HepG2 (cell line): ENCODE results near the gene PTPA. TPM values are rescaled to one million over a fixed set of nuclear protein-coding genes. Genes with fewer than 3 reads are reported as not detected.
A peak's percentile ranks its signal among the peaks of the same experiment; 100 is the strongest.

ENCODE experiments used
- ATAC-seq: fragments of 200-7000 bp; cut with Tn5 transposase; 3 replicates; pipeline ENCODE4 v1.9.1; 2020; ENCODE audit warnings: mild to moderate bottlenecking, moderate library complexity
- BruUV-seq: library from RNA; stranded (reverse); fragments of 400-500 nt; replicated peaks from 2 replicates; lab custom pipeline; 2021; lab: Mats Ljungman, UMichigan
- CTCF ChIA-PET: fragments of 300-600 bp; formaldehyde crosslinking; extraction: SDS; loops from one replicate; lab custom pipeline; 2021; ENCODE audit warnings: low total read pairs, inconsistent platforms, low intra/inter-chr PET ratio; lab: Yijun Ruan, JAX
- POLR2A ChIA-PET: fragments of 350-600 bp; sonication (Branson Sonifier 250); formaldehyde crosslinking; loops from one replicate; lab custom pipeline; 2020; ENCODE audit warnings: antibody characterized with exemption, inconsistent platforms; lab: Yijun Ruan, JAX
- DNase-seq: peaks from one replicate; pipeline ENCODE4 v3.0.0-alpha.2; 2015; ENCODE audit warnings: low spot score
- FAIRE-seq: peaks from 3 replicates; lab custom pipeline; 2011; peaks lifted over from hg19 to GRCh38; lab: Jason Lieb, UNC
- H2AFZ ChIP-seq: one replicate; pipeline ENCODE4 v1.6.1; 2011; ENCODE audit warnings: low read length, inconsistent platforms
- H3K27ac ChIP-seq: fragments of 300-600 bp; 3 replicates; pipeline ENCODE4 v1.8.0; 2011; ENCODE audit warnings: mixed run types, mild to moderate bottlenecking, mixed read lengths, low read length, inconsistent platforms; ENCODE audit not compliant: insufficient read depth; ENCODE audit errors: extremely low read length
- H3K27me3 ChIP-seq, 2 experiments: fragments of 200-600 bp in 1 of 2; 2 replicates in 1 of 2; 3 replicates in 1 of 2; pipeline versions ENCODE4 v1.6.0 to v1.8.0; 2011; ENCODE audit warnings: low read length in 2 of 2, mild to moderate bottlenecking in 2 of 2, moderate library complexity in 2 of 2, inconsistent platforms in 1 of 2; ENCODE audit not compliant: insufficient read depth in 2 of 2, control insufficient read depth in 1 of 2
- H3K36me3 ChIP-seq, 2 experiments: fragments of 200-600 bp in 1 of 2; replicated peaks in 1 of 2; 2 replicates in 1 of 2; 3 replicates in 1 of 2; pipeline versions ENCODE4 v1.5.1 to v1.8.0; 2011; ENCODE audit warnings: low read length in 2 of 2, inconsistent platforms in 1 of 2; ENCODE audit not compliant: insufficient read depth in 2 of 2, control insufficient read depth in 1 of 2
- H3K4me1 ChIP-seq: 2 replicates; pipeline ENCODE4 v1.5.1; 2012; ENCODE audit warnings: low read length, inconsistent platforms; ENCODE audit not compliant: insufficient read depth
- H3K4me2 ChIP-seq: 2 replicates; pipeline ENCODE4 v1.6.0; 2011; ENCODE audit warnings: low read depth, low read length, inconsistent platforms
- H3K4me3 ChIP-seq, 3 experiments: fragments of 200-600 bp in 1 of 3; sonication (generic), shearing (Covaris generic) in 1 of 3; replicated peaks in 1 of 3; 2 replicates each; pipeline ENCODE4 v1.5.1; 2011 to 2016; ENCODE audit warnings: low read length in 3 of 3, inconsistent platforms in 2 of 3, low read depth in 2 of 3, mild to moderate bottlenecking in 2 of 3, control low read depth in 1 of 3, mixed read lengths in 1 of 3; ENCODE audit not compliant: insufficient read depth in 1 of 3
- H3K79me2 ChIP-seq: one replicate; pipeline ENCODE4 v1.6.1; 2011; ENCODE audit warnings: low read length, inconsistent platforms; ENCODE audit not compliant: insufficient read depth
- H3K9ac ChIP-seq: 2 replicates; pipeline ENCODE4 v1.6.0; 2011; ENCODE audit warnings: mild to moderate bottlenecking, low read depth, low read length, inconsistent platforms; ENCODE audit not compliant: insufficient read depth
- H3K9me3 ChIP-seq: 2 replicates; pipeline ENCODE4 v1.5.1; 2012; ENCODE audit warnings: mild to moderate bottlenecking, low read length
- H4K20me1 ChIP-seq: 2 replicates; pipeline ENCODE4 v1.6.0; 2011; ENCODE audit warnings: inconsistent platforms, mild to moderate bottlenecking, low read length, moderate library complexity; ENCODE audit not compliant: insufficient read depth
- EZH2 ChIP-seq: conservative IDR thresholded peaks from 2 replicates; pipeline ENCODE4 v1.6.1; 2012; ENCODE audit warnings: mild to moderate bottlenecking, low read depth, low read length, moderate library complexity
- HNRNPUL1 ChIP-seq: fragments of 200-400 bp; formaldehyde crosslinking; IDR thresholded peaks from 2 replicates; pipeline ENCODE4 v1.6.1; 2017; ENCODE audit warnings: low read depth, mild to moderate bottlenecking, low read length, moderate library complexity
- IRF9 ChIP-seq: sonication (generic); formaldehyde crosslinking; IDR thresholded peaks from 2 replicates; pipeline ENCODE4 v1.8.0; 2022; ENCODE audit warnings: missing genetic modification reagents, mild to moderate bottlenecking, borderline replicate concordance
- KDM6A ChIP-seq: IDR thresholded peaks from 2 replicates; pipeline ENCODE4 v1.6.1; 2016; ENCODE audit warnings: low read depth
- NR2F6 ChIP-seq, 2 experiments: IDR thresholded peaks; 2 replicates each; pipeline ENCODE4 v1.6.1; 2016; ENCODE audit warnings: antibody characterized with exemption in 1 of 2, mild to moderate bottlenecking in 1 of 2
- PAWR ChIP-seq: sonication (generic); formaldehyde crosslinking; IDR thresholded peaks from 2 replicates; pipeline ENCODE4 v1.4.0; 2020; ENCODE audit warnings: missing genetic modification reagents, mild to moderate bottlenecking, borderline replicate concordance
- SETDB1 ChIP-seq: sonication (generic); formaldehyde crosslinking; IDR thresholded peaks from 2 replicates; pipeline ENCODE4 v1.5.1; 2020; ENCODE audit warnings: missing genetic modification reagents, mild to moderate bottlenecking, borderline replicate concordance
- SIN3B ChIP-seq: fragments of 150-350 bp; IDR thresholded peaks from 2 replicates; pipeline ENCODE4 v1.6.1; 2014; ENCODE audit warnings: low read length
- U2AF2 ChIP-seq: fragments of 200-400 bp; formaldehyde crosslinking; IDR thresholded peaks from 2 replicates; pipeline ENCODE4 v1.6.1; 2017; ENCODE audit warnings: low read depth, mild to moderate bottlenecking, low read length
- ZNF343 ChIP-seq: sonication (generic); formaldehyde crosslinking; IDR thresholded peaks from 2 replicates; pipeline ENCODE4 v1.4.0; 2020; ENCODE audit warnings: mild to moderate bottlenecking, missing genetic modification reagents
- ZNF543 ChIP-seq: sonication (generic); formaldehyde crosslinking; IDR thresholded peaks from 2 replicates; pipeline ENCODE4 v1.4.0; 2020; ENCODE audit warnings: mild to moderate bottlenecking, missing genetic modification reagents
- ZNF670 ChIP-seq: sonication (generic); formaldehyde crosslinking; IDR thresholded peaks from 2 replicates; pipeline ENCODE4 v1.8.0; 2022; ENCODE audit warnings: mild to moderate bottlenecking, missing genetic modification reagents, borderline replicate concordance
- ZNF713 ChIP-seq: sonication (generic); formaldehyde crosslinking; IDR thresholded peaks from 2 replicates; pipeline ENCODE4 v1.4.0; 2020; ENCODE audit warnings: mild to moderate bottlenecking, missing genetic modification reagents
- ZNF776 ChIP-seq: sonication (generic); formaldehyde crosslinking; IDR thresholded peaks from 2 replicates; pipeline ENCODE4 v1.4.0; 2020; ENCODE audit warnings: mild to moderate bottlenecking, missing genetic modification reagents
- ZZZ3 ChIP-seq: sonication (generic); formaldehyde crosslinking; IDR thresholded peaks from 2 replicates; pipeline ENCODE4 v1.4.0; 2020; ENCODE audit warnings: missing genetic modification reagents, mild to moderate bottlenecking, borderline replicate concordance
- WGBS: methylation state at CpG from one replicate; pipeline ENCODE4 v1.1.6; 2017; ENCODE audit warnings: low lambda C conversion rate; 5-methylcytosine and 5-hydroxymethylcytosine counted together
- in situ Hi-C: cut with HindIII; loops from 2 replicates; pipeline ENCODE4 v1.10.0; 2017; ENCODE audit warnings: low pct_unique_long_range_greater_than_20kb; ENCODE audit not compliant: extremely low pct_ligation_motif_present
- intact Hi-C: fragments of 100-400 bp; cut with micrococcal nuclease; formaldehyde crosslinking; loops from one replicate; pipeline ENCODE4 v1.10.0; 2022; ENCODE audit not compliant: unreplicated experiment
- polyA plus RNA-seq, 8 experiments: library from polyadenylated mRNA; depleted of rRNA in 3 of 8; stranded (reverse) in 7 of 8; unstranded in 1 of 8; fragments of >200 nt; fragmentation: Illumina TruSeq in 4 of 8; extraction: Trizol in 4 of 8; gene quantifications; 2 replicates each; pipeline versions ENCODE4 v1.2.1 to v1.2.3, GENCODE V29; 2011 to 2016; ENCODE audit warnings: low read depth in 4 of 8, missing spikeins in 1 of 8, mixed read lengths in 1 of 8; ENCODE audit not compliant: insufficient read depth in 1 of 8
- total RNA-seq, 5 experiments: library from RNA; depleted of rRNA; stranded (reverse); fragments of >200 nt; fragmentation: Illumina TruSeq; extraction: Trizol; gene quantifications; 2 replicates each; pipeline ENCODE4 v1.2.3, GENCODE V29; 2016; ENCODE audit warnings: low read depth in 1 of 5
- TF ChIP-seq, protein P1 (sequence below): sonication (generic); formaldehyde crosslinking; IDR thresholded peaks from 2 replicates; pipeline ENCODE4 v1.4.0; 2020; ENCODE audit warnings: missing genetic modification reagents
- TF ChIP-seq, protein P2 (sequence below): IDR thresholded peaks from 2 replicates; pipeline ENCODE4 v1.6.1; 2012; ENCODE audit warnings: inconsistent platforms

Gene PTPA
- total and polyA plus RNA-seq, 2 of the 13 experiments (the other 11 are each of a cell fraction or from before 2014, with no cell fraction given): 79.3 to 105 TPM

GRCh38 chr9:129173296-129174101, 62.3 kb downstream of the PTPA start:
- peaks cover 3% of the 10 kb centered on the region; the same call in 1 of the 2 replicates for H4K20me1 ChIP-seq
- peaks cover 44% of the 10 kb centered on the region for H3K4me1 ChIP-seq
- H3K79me2 ChIP-seq: peaks cover 5% of the 10 kb centered on the region
- peak overlapping the region; percentile 78 for H3K9ac ChIP-seq
- H3K27ac ChIP-seq: no peak overlapping the region
- no peaks in the 10 kb centered on the region for H3K36me3 ChIP-seq
- H3K4me2 ChIP-seq: peak overlapping the region; percentile 94
- WGBS: 16% methylated on average over 17 of the region's 29 CpGs
- H3K9me3 ChIP-seq: no peaks in the 10 kb centered on the region
- ChIA-PET POLR2A (interaction anchor here (0.7 to 5.6 kb wide), 19 partner anchors 8 to 452 kb away, joined by 3 to 55 read pairs (median 5); partner anchors contain the start of gene NTMT1), CTCF (interaction anchor here (1.7 kb wide), 1 partner anchor 438 kb away, joined by 9 read pairs; no protein-coding TSS in a partner anchor)
- in situ Hi-C loops: loop anchor here (10.0 kb wide), 2 partner anchors 301 to 441 kb away; no protein-coding TSS in a partner anchor
- FAIRE-seq: no peak
- BruUV-seq: no TSS peak
- intact Hi-C loops: loop anchor here (10.0 kb wide), 3 partner anchors 171 to 451 kb away; partner anchors contain the start of genes C9orf50 and NTMT1
- no peak for TF ChIP-seq U2AF2
- no peak for TF ChIP-seq ZNF713 (CRISPR knock-in tag)
- TF ChIP-seq, protein P1, sequence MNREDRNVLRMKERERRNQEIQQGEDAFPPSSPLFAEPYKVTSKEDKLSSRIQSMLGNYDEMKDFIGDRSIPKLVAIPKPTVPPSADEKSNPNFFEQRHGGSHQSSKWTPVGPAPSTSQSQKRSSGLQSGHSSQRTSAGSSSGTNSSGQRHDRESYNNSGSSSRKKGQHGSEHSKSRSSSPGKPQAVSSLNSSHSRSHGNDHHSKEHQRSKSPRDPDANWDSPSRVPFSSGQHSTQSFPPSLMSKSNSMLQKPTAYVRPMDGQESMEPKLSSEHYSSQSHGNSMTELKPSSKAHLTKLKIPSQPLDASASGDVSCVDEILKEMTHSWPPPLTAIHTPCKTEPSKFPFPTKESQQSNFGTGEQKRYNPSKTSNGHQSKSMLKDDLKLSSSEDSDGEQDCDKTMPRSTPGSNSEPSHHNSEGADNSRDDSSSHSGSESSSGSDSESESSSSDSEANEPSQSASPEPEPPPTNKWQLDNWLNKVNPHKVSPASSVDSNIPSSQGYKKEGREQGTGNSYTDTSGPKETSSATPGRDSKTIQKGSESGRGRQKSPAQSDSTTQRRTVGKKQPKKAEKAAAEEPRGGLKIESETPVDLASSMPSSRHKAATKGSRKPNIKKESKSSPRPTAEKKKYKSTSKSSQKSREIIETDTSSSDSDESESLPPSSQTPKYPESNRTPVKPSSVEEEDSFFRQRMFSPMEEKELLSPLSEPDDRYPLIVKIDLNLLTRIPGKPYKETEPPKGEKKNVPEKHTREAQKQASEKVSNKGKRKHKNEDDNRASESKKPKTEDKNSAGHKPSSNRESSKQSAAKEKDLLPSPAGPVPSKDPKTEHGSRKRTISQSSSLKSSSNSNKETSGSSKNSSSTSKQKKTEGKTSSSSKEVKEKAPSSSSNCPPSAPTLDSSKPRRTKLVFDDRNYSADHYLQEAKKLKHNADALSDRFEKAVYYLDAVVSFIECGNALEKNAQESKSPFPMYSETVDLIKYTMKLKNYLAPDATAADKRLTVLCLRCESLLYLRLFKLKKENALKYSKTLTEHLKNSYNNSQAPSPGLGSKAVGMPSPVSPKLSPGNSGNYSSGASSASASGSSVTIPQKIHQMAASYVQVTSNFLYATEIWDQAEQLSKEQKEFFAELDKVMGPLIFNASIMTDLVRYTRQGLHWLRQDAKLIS (CRISPR knock-in tag): no peak
- TF ChIP-seq IRF9 (CRISPR knock-in tag): 0 out of 2 replicates have a peak, but pooled peaks have one; percentile 57
- 0 out of 2 replicates have a peak, but pooled peaks have one; percentile 32 for TF ChIP-seq ZZZ3 (CRISPR knock-in tag)
- no peak for TF ChIP-seq ZNF670
- TF ChIP-seq, protein P2, sequence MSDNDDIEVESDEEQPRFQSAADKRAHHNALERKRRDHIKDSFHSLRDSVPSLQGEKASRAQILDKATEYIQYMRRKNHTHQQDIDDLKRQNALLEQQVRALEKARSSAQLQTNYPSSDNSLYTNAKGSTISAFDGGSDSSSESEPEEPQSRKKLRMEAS: 0 out of 2 replicates have a peak, but pooled peaks have one; percentile 20
- no peak for TF ChIP-seq PAWR (CRISPR knock-in tag)
- 0 out of 2 replicates have a peak, but pooled peaks have one; percentile 6 for TF ChIP-seq ZNF543 (CRISPR knock-in tag)
- TF ChIP-seq NR2F6 (IDR thresholded peaks at IDR 0.05): no peak
- TF ChIP-seq NR2F6 (CRISPR knock-in tag; IDR thresholded peaks at IDR 0.05): no peak
- no peak for TF ChIP-seq KDM6A (CRISPR knock-in tag)
- 0 out of 2 replicates have a peak, but pooled peaks have one; percentile 22 for TF ChIP-seq ZNF343 (CRISPR knock-in tag)
- peak; percentile 22; the same call in 1 of the 2 replicates for TF ChIP-seq ZNF776
- peak; percentile 56; the same call in 1 of the 2 replicates for TF ChIP-seq EZH2
- TF ChIP-seq SIN3B: no peak
- no peak for TF ChIP-seq HNRNPUL1
- TF ChIP-seq SETDB1 (CRISPR knock-in tag): no peak
- peak overlapping the region; percentile 83 to 93 (median 90); a peak in 4 of 6 replicates for H3K4me3 ChIP-seq
- ATAC-seq: no peak
- peaks cover 9 to 31% of the 10 kb centered on the region in 2 experiments for H3K27me3 ChIP-seq
- DNase-seq: no peak
- no peak overlapping the region for H2AFZ ChIP-seq
